NCI-H2196 treated with DMSO at 0.1 percent for 48 hours (cell line): ENCODE results near the gene PKD1L1.
"Not testable (repeated sequence)": the region's sequence is repeated elsewhere in the genome, so short reads cannot be mapped to it uniquely, and the experiment has no call there.

Source experiments
- DNase-seq: peaks from one replicate; lab custom pipeline; 2025; ENCODE audit not compliant: unreplicated experiment; lab: John Stamatoyannopoulos, UW

The PKD1L1 gene

GRCh38 chr7:47772492-47772891 is 175.8 kb downstream of the PKD1L1 start:
- DNase-seq, result no peak

GRCh38 chr7:47771990-47772360 is 176.3 kb downstream of the PKD1L1 start:
- no peak for DNase-seq

GRCh38 chr7:47771336-47771989 is 176.8 kb downstream of the PKD1L1 start:
- DNase-seq, result no peak

GRCh38 chr7:47766126-47766525 is 182.1 kb downstream of the PKD1L1 start:
- DNase-seq, result no peak

GRCh38 chr7:47765373-47765979 is 182.8 kb downstream of the PKD1L1 start:
- no peak for DNase-seq

- no peak for DNase-seq
These were observed 183.5 kb downstream of the PKD1L1 start for GRCh38 chr7:47764746-47765145.

- peak; percentile 81 for DNase-seq
These were observed 184.9 kb downstream of the PKD1L1 start for GRCh38 chr7:47763063-47763974.

GRCh38 chr7:47762746-47763062 is 185.6 kb downstream of the PKD1L1 start:
- DNase-seq, result no peak

- DNase-seq, result no peak
These were observed 186.1 kb downstream of the PKD1L1 start for GRCh38 chr7:47762207-47762606.

- DNase-seq, result no peak
These were observed 189.1 kb downstream of the PKD1L1 start for GRCh38 chr7:47759056-47759706.

- DNase-seq, result no peak
These were observed 189.7 kb downstream of the PKD1L1 start for GRCh38 chr7:47758546-47758945.

GRCh38 chr7:47757921-47758411 is 190.3 kb downstream of the PKD1L1 start:
- DNase-seq, result no peak

GRCh38 chr7:47756636-47757035 is 191.6 kb downstream of the PKD1L1 start:
- no peak for DNase-seq

- no peak for DNase-seq
These were observed 193.0 kb downstream of the PKD1L1 start for GRCh38 chr7:47755248-47755647.

GRCh38 chr7:47751724-47752123 is 196.5 kb downstream of the PKD1L1 start:
- DNase-seq, result not testable (repeated sequence)

- DNase-seq, result no peak
These were observed 197.2 kb downstream of the PKD1L1 start for GRCh38 chr7:47751043-47751442.

GRCh38 chr7:47748041-47748440 is 200.2 kb downstream of the PKD1L1 start:
- DNase-seq, result no peak

GRCh38 chr7:47747160-47747559 is 201.1 kb downstream of the PKD1L1 start:
- DNase-seq, result no peak

- DNase-seq, result no peak
These were observed 201.8 kb downstream of the PKD1L1 start for GRCh38 chr7:47746468-47746867.

GRCh38 chr7:47744883-47745282 is 203.4 kb downstream of the PKD1L1 start:
- no peak for DNase-seq

GRCh38 chr7:47743965-47744591 is 204.2 kb downstream of the PKD1L1 start:
- no peak for DNase-seq
